Hepatocyte (in vitro differentiated cells): Measurements from ENCODE around the gene UPF2. TPM values are rescaled to one million over a fixed set of nuclear protein-coding genes. Genes with fewer than 3 reads are reported as not detected.
"Not testable (repeated sequence)": the region's sequence is repeated elsewhere in the genome, so short reads cannot be mapped to it uniquely, and the experiment has no call there.

ENCODE experiments used
- DNase-seq: peaks from one replicate; pipeline ENCODE4 v3.0.0-alpha.2; 2016; ENCODE audit warnings: low spot score
- H2AFZ ChIP-seq: fragments of 200-600 bp; sonication (generic); 2 replicates; pipeline ENCODE4 v1.6.0; 2016; ENCODE audit warnings: antibody characterized with exemption, mild to moderate bottlenecking
- H3K27ac ChIP-seq: fragments of 200-600 bp; sonication (generic); 2 replicates; pipeline ENCODE4 v1.5.1; 2016; ENCODE audit warnings: mild to moderate bottlenecking
- H3K27me3 ChIP-seq: fragments of 200-600 bp; sonication (generic); 2 replicates; pipeline ENCODE4 v1.6.1; 2016
- H3K36me3 ChIP-seq: fragments of 200-600 bp; sonication (generic); replicated peaks from 2 replicates; pipeline ENCODE4 v1.5.1; 2016; ENCODE audit warnings: low read depth; ENCODE audit not compliant: insufficient read depth
- H3K4me1 ChIP-seq: fragments of 200-600 bp; sonication (generic); 2 replicates; pipeline ENCODE4 v1.5.1; 2016; ENCODE audit warnings: mild to moderate bottlenecking, moderate library complexity; ENCODE audit not compliant: insufficient read depth
- H3K4me2 ChIP-seq: fragments of 200-600 bp; sonication (generic); 2 replicates; pipeline ENCODE4 v1.6.0; 2016
- H3K4me3 ChIP-seq: fragments of 200-600 bp; sonication (generic); 2 replicates; pipeline ENCODE4 v1.5.1; 2016; ENCODE audit warnings: mild to moderate bottlenecking
- H3K79me2 ChIP-seq: fragments of 200-600 bp; sonication (generic); 2 replicates; pipeline ENCODE4 v1.6.0; 2017; ENCODE audit warnings: mild to moderate bottlenecking
- H3K9me2 ChIP-seq: fragments of 200-600 bp; sonication (generic); replicated peaks from 2 replicates; pipeline ENCODE4 v1.6.0; 2017; ENCODE audit warnings: mild to moderate bottlenecking; ENCODE audit not compliant: insufficient read depth
- H3K9me3 ChIP-seq: fragments of 200-600 bp; sonication (generic); 2 replicates; pipeline ENCODE4 v1.5.1; 2016; ENCODE audit warnings: low read depth, mild to moderate bottlenecking
- H4K20me1 ChIP-seq: fragments of 200-600 bp; sonication (generic); 2 replicates; pipeline ENCODE4 v1.6.0; 2016; ENCODE audit warnings: mild to moderate bottlenecking; ENCODE audit not compliant: insufficient read depth, poor library complexity, severe bottlenecking
- CTCF ChIP-seq: fragments of 200-600 bp; sonication (generic); IDR thresholded peaks from 2 replicates; pipeline ENCODE4 v1.5.1; 2016; ENCODE audit warnings: antibody characterized with exemption, mild to moderate bottlenecking; ENCODE audit not compliant: poor library complexity
- EZH2 ChIP-seq: fragments of 200-600 bp; sonication (generic); IDR thresholded peaks from 2 replicates; pipeline ENCODE4 v1.6.1; 2016; ENCODE audit warnings: antibody characterized with exemption, mild to moderate bottlenecking, borderline replicate concordance
- EZH2phosphoT487 ChIP-seq: fragments of 200-600 bp; sonication (generic); IDR thresholded peaks from one replicate; pipeline ENCODE4 v1.6.1; 2018; ENCODE audit warnings: antibody characterized with exemption, mild to moderate bottlenecking, low read depth, moderate library complexity; ENCODE audit not compliant: unreplicated experiment, severe bottlenecking
- WGBS: methylation state at CpG from one replicate; pipeline ENCODE4 v1.1.6; 2016; ENCODE audit warnings: low lambda C conversion rate; ENCODE audit errors: missing lambda C conversion rate; 5-methylcytosine and 5-hydroxymethylcytosine counted together
- polyA plus RNA-seq: library from polyadenylated mRNA; unstranded; fragments of >200 nt; fragmentation: Nextera tagmentation; extraction: Ambion mirVana; gene quantifications from 2 replicates; pipeline ENCODE4 v1.2.1, GENCODE V29; 2016
- total RNA-seq: library from RNA; depleted of rRNA; stranded (reverse); fragments of >200 nt; gene quantifications from 2 replicates; pipeline ENCODE4 v1.2.3, GENCODE V29; 2014

The UPF2 gene
- total and polyA plus RNA-seq, 2 experiments from 2014 or later: 12.3 to 14.5 TPM

DNA sequence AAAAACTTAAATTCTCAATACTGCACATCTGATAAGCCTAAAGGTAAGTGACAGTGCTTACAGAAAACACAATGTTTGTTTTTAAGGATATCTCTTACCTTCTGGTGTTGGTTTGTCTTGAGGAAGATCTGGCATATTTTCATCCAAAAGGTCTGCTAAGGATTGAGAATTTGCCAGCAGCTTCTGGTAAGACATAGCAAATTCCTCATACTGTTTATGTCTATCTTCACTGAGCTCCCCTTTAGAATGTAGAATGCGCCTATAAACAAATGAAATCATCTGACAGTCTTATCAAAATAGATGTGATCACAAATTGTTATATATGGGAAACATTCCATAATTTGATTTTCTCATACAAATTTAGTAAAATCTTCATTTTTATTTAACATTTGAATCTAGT is 28.7 kb downstream of the UPF2 start:
- no peaks in the 10 kb centered on the region for H4K20me1 ChIP-seq
- no peaks in the 10 kb centered on the region for H3K27me3 ChIP-seq
- no peaks in the 10 kb centered on the region for H3K9me3 ChIP-seq
- no peaks in the 10 kb centered on the region for H3K9me2 ChIP-seq
- no peak overlapping the region for H3K4me2 ChIP-seq
- 100% methylated on average over 1 of the region's 1 CpG for WGBS
- peaks cover 47% of the 10 kb centered on the region for H3K79me2 ChIP-seq
- H2AFZ ChIP-seq: no peak overlapping the region
- no peaks in the 10 kb centered on the region for H3K36me3 ChIP-seq
- H3K27ac ChIP-seq: no peak overlapping the region
- no peak overlapping the region for H3K4me3 ChIP-seq
- TF ChIP-seq CTCF: no peak
- TF ChIP-seq EZH2: no peak
- TF ChIP-seq EZH2phosphoT487: no peak
- H3K4me1 ChIP-seq: no peaks in the 10 kb centered on the region
- DNase-seq: no peak

GRCh38 chr10:12013391-12013790 is 29.2 kb downstream of the UPF2 start:
- H2AFZ ChIP-seq, H3K27me3 ChIP-seq, H3K4me3 ChIP-seq, H3K9me2 ChIP-seq, H3K4me2 ChIP-seq, H3K36me3 ChIP-seq, H3K4me1 ChIP-seq, H4K20me1 ChIP-seq, H3K9me3 ChIP-seq, DNase-seq, H3K27ac ChIP-seq: not testable (repeated sequence)
- 100% methylated on average over 6 of the region's 6 CpGs for WGBS
- peaks cover 42% of the 10 kb centered on the region for H3K79me2 ChIP-seq

DNA sequence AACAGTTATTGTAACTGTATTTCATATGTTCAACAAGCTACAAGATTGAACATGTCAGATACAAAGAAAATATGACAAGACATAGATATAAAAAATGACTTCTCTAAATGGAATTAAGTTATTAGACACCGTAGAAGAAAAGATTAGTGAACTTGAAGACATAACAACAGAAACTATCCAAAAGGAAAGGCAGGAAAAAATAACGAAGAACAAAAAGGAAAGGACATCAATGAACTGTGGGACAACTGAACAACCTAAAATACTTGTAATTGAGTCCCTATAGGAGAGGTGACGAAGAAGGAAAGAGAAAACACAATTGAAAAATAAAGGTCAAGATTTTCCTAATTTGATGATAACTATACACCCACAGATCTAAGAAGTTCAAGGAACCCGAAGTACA is 32.3 kb downstream of the UPF2 start:
- Histone ChIP-seq H3K79me2 (peaks cover 29% of the 10 kb centered on the region), H4K20me1 (no peaks in the 10 kb centered on the region), H3K4me1 (no peaks in the 10 kb centered on the region), H3K4me2 (no peak overlapping the region), H3K9me3 (no peaks in the 10 kb centered on the region), H3K36me3 (no peaks in the 10 kb centered on the region), H3K4me3 (no peak overlapping the region), H3K27ac (no peak overlapping the region), H2AFZ (no peak overlapping the region), H3K27me3 (no peaks in the 10 kb centered on the region), H3K9me2 (no peaks in the 10 kb centered on the region)
- TF ChIP-seq EZH2phosphoT487 (no peak), CTCF (no peak), EZH2 (no peak)
- no peak for DNase-seq
- over 99% methylated on average over 4 of the region's 4 CpGs for WGBS

- H2AFZ ChIP-seq, H3K9me2 ChIP-seq, H3K4me1 ChIP-seq, H3K27ac ChIP-seq, H3K9me3 ChIP-seq, DNase-seq, H3K27me3 ChIP-seq, H3K4me2 ChIP-seq, H3K4me3 ChIP-seq, H3K36me3 ChIP-seq, H4K20me1 ChIP-seq: not testable (repeated sequence)
- peaks cover 14% of the 10 kb centered on the region for H3K79me2 ChIP-seq
Measured at GRCh38 chr10:12008842-12009241, 33.8 kb downstream of the UPF2 start.

- Histone ChIP-seq H4K20me1 (no peaks in the 10 kb centered on the region), H3K4me3 (no peak overlapping the region), H3K79me2 (peaks cover 11% of the 10 kb centered on the region), H3K4me2 (no peak overlapping the region), H3K27me3 (no peaks in the 10 kb centered on the region), H3K36me3 (peaks cover 5% of the 10 kb centered on the region), H3K27ac (no peak overlapping the region), H3K9me3 (no peaks in the 10 kb centered on the region), H2AFZ (no peak overlapping the region), H3K9me2 (no peaks in the 10 kb centered on the region), H3K4me1 (no peaks in the 10 kb centered on the region)
- WGBS: 96% methylated on average over 4 of the region's 4 CpGs
- TF ChIP-seq EZH2phosphoT487: no peak
- no peak for TF ChIP-seq EZH2
- TF ChIP-seq CTCF: no peak
- DNase-seq: no peak
Measured at GRCh38 chr10:12006671-12007070, 35.9 kb downstream of the UPF2 start.
